DND-41 (cell line): Measurements from ENCODE around the gene BMERB1.

ENCODE experiments used
- ATAC-seq: fragments of 200-7000 bp; cut with Tn5 transposase; 3 replicates; pipeline ENCODE4 v1.9.1; 2021; ENCODE audit warnings: low read depth; ENCODE audit not compliant: insufficient read depth
- DNase-seq: peaks from one replicate; pipeline ENCODE4 v3.0.0-alpha.2; 2020
- H2AFZ ChIP-seq: 2 replicates; pipeline ENCODE4 v1.6.0; 2012; ENCODE audit warnings: low read depth, low read length
- H3K27ac ChIP-seq: 2 replicates; pipeline ENCODE4 v1.5.1; 2012; ENCODE audit warnings: low read length, inconsistent platforms
- H3K27me3 ChIP-seq: fragments of 200-600 bp; sonication (generic); 2 replicates; pipeline ENCODE4 v1.6.0; 2012; ENCODE audit warnings: low read length, mild to moderate bottlenecking, inconsistent platforms; ENCODE audit not compliant: insufficient read depth, poor library complexity
- H3K36me3 ChIP-seq: 2 replicates; pipeline ENCODE4 v1.5.1; 2012; ENCODE audit warnings: low read length, inconsistent platforms; ENCODE audit not compliant: insufficient read depth
- H3K4me1 ChIP-seq: 2 replicates; pipeline ENCODE4 v1.5.1; 2012; ENCODE audit warnings: mild to moderate bottlenecking, low read length; ENCODE audit not compliant: insufficient read depth
- H3K4me2 ChIP-seq: 2 replicates; pipeline ENCODE4 v1.6.0; 2012; ENCODE audit warnings: mild to moderate bottlenecking, moderate library complexity, low read length, inconsistent platforms; ENCODE audit not compliant: insufficient read depth
- H3K4me3 ChIP-seq, 2 experiments: fragments of 200-600 bp in 1 of 2; shearing (Covaris generic) in 1 of 2; 2 replicates each; pipeline ENCODE4 v1.5.1; 2012 to 2016; ENCODE audit warnings: inconsistent platforms in 2 of 2, low read length in 2 of 2, mild to moderate bottlenecking in 2 of 2, low read depth in 1 of 2, moderate library complexity in 1 of 2
- H3K79me2 ChIP-seq: 2 replicates; pipeline ENCODE4 v1.6.0; 2012; ENCODE audit warnings: low read length, inconsistent platforms; ENCODE audit not compliant: insufficient read depth
- H3K9ac ChIP-seq: 2 replicates; pipeline ENCODE4 v1.6.0; 2012; ENCODE audit warnings: low read depth, mild to moderate bottlenecking, inconsistent platforms, low read length, moderate library complexity
- H3K9me3 ChIP-seq: 2 replicates; pipeline ENCODE4 v1.5.1; 2012; ENCODE audit warnings: low read length, moderate library complexity, mild to moderate bottlenecking, inconsistent platforms; ENCODE audit not compliant: insufficient read depth, severe bottlenecking
- H4K20me1 ChIP-seq: 2 replicates; pipeline ENCODE4 v1.6.0; 2012; ENCODE audit warnings: low read length; ENCODE audit not compliant: insufficient read depth
- CTCF ChIP-seq: IDR thresholded peaks from 2 replicates; pipeline ENCODE4 v1.5.1; 2012; ENCODE audit warnings: borderline replicate concordance, low read length, moderate library complexity, mild to moderate bottlenecking; ENCODE audit not compliant: poor library complexity, severe bottlenecking; ENCODE audit errors: extremely low read depth
- EZH2 ChIP-seq: IDR thresholded peaks from 3 replicates; pipeline ENCODE4 v1.6.1; 2012; ENCODE audit warnings: borderline replicate concordance, low read depth, mild to moderate bottlenecking, moderate library complexity, low read length, inconsistent platforms; ENCODE audit not compliant: severe bottlenecking

Gene BMERB1

GRCh38 chr16:15529673-15530072 lies 95.3 kb downstream of the BMERB1 start:
- H4K20me1 ChIP-seq = no peaks in the 10 kb centered on the region
- ATAC-seq (no peak), DNase-seq (no peak)
- H3K4me1 ChIP-seq = no peaks in the 10 kb centered on the region
- H3K27ac ChIP-seq = no peak overlapping the region
- H3K27me3 ChIP-seq = no peaks in the 10 kb centered on the region
- H3K9ac ChIP-seq = no peak overlapping the region
- H2AFZ ChIP-seq = no peak overlapping the region
- no peaks in the 10 kb centered on the region for H3K36me3 ChIP-seq
- no peak overlapping the region for H3K4me3 ChIP-seq
- H3K4me2 ChIP-seq = no peak overlapping the region
- TF ChIP-seq CTCF = no peak
- TF ChIP-seq EZH2 = no peak
- H3K79me2 ChIP-seq = no peaks in the 10 kb centered on the region
- no peaks in the 10 kb centered on the region for H3K9me3 ChIP-seq

GRCh38 chr16:15530085-15530484 lies 95.7 kb downstream of the BMERB1 start:
- Histone ChIP-seq H3K36me3 (no peaks in the 10 kb centered on the region), H3K9me3 (no peaks in the 10 kb centered on the region), H3K4me1 (no peaks in the 10 kb centered on the region), H3K27ac (no peak overlapping the region), H3K9ac (no peak overlapping the region), H2AFZ (no peak overlapping the region), H4K20me1 (no peaks in the 10 kb centered on the region), H3K79me2 (no peaks in the 10 kb centered on the region), H3K4me2 (no peak overlapping the region), H3K4me3 (no peak overlapping the region), H3K27me3 (no peaks in the 10 kb centered on the region)
- ATAC-seq (no peak), DNase-seq (no peak)
- no peak for TF ChIP-seq CTCF
- TF ChIP-seq EZH2 = no peak

GRCh38 chr16:15532825-15533224 lies 98.4 kb downstream of the BMERB1 start:
- TF ChIP-seq CTCF (no peak), EZH2 (no peak)
- Histone ChIP-seq H3K4me1 (no peaks in the 10 kb centered on the region), H3K9me3 (no peaks in the 10 kb centered on the region), H3K27me3 (no peaks in the 10 kb centered on the region), H2AFZ (no peak overlapping the region), H3K4me3 (no peak overlapping the region), H3K9ac (no peak overlapping the region), H3K27ac (no peak overlapping the region), H3K36me3 (no peaks in the 10 kb centered on the region), H3K79me2 (no peaks in the 10 kb centered on the region), H3K4me2 (no peak overlapping the region), H4K20me1 (no peaks in the 10 kb centered on the region)
- DNase-seq = no peak
- ATAC-seq = no peak

- no peaks in the 10 kb centered on the region for H3K36me3 ChIP-seq
- no peak overlapping the region for H3K27ac ChIP-seq
- H3K9me3 ChIP-seq = no peaks in the 10 kb centered on the region
- no peak overlapping the region for H3K9ac ChIP-seq
- DNase-seq (no peak), ATAC-seq (no peak)
- H2AFZ ChIP-seq = no peak overlapping the region
- TF ChIP-seq CTCF = no peak
- TF ChIP-seq EZH2 = no peak
- no peaks in the 10 kb centered on the region for H3K27me3 ChIP-seq
- H4K20me1 ChIP-seq = no peaks in the 10 kb centered on the region
- H3K4me3 ChIP-seq = no peak overlapping the region
- no peaks in the 10 kb centered on the region for H3K4me1 ChIP-seq
- no peak overlapping the region for H3K4me2 ChIP-seq
- H3K79me2 ChIP-seq = no peaks in the 10 kb centered on the region
These were observed 99.0 kb downstream of the BMERB1 start for GRCh38 chr16:15533386-15533785.
